Measurements from ENCODE around the gene IDI1. TPM values are rescaled to one million over a fixed set of nuclear protein-coding genes. Genes with fewer than 3 reads are reported as not detected.

Gene IDI1
- total and polyA plus RNA-seq, 2 of the 4 experiments (the other 2 are of a cell fraction): 27.3 to 27.4 TPM

- TF ChIP-seq FOS (IDR thresholded peaks at IDR 0.05; ENCODE audit: low read depth, low read length): no peak
These were observed 44.8 kb downstream of the IDI1 start (continued) for GRCh38 chr10:1003884-1004670.

- Histone ChIP-seq H3K18ac (ENCODE audit: low read depth, low read length) (no peak overlapping the region), H3K4me1 (ENCODE audit: control insufficient read depth, insufficient read depth, low read length) (no peaks in the 10 kb centered on the region), H3K9me1 (ENCODE audit: insufficient read depth, low read length) (0 out of 2 replicates have a peak, but pooled peaks cover 8% of the 10 kb centered on the region), H2BK15ac (ENCODE audit: low read depth, low read length) (no peak overlapping the region), H3K4ac (ENCODE audit: low read depth, low read length) (no peak overlapping the region), H4K5ac (ENCODE audit: low read depth, low read length) (no peak overlapping the region), H3K27me3 (ENCODE audit: control insufficient read depth, insufficient read depth, low read length) (no peaks in the 10 kb centered on the region), H3K79me1 (ENCODE audit: low read depth in 1 of 2, low read length in 2 of 2) (peaks cover 40 to 48% of the 10 kb centered on the region in 2 experiments), H3K4me2 (ENCODE audit: low read depth, low read length) (no peak overlapping the region), H2BK120ac (ENCODE audit: low read depth, low read length) (no peak overlapping the region), H4K20me1 (ENCODE audit: insufficient read depth, low read length) (peaks cover 29% of the 10 kb centered on the region), H2AK5ac (ENCODE audit: low read depth, low read length) (no peak overlapping the region), H2BK20ac (ENCODE audit: low read depth, low read length) (no peak overlapping the region), H3K14ac (replicated peaks; ENCODE audit: low read depth, low read length) (no peak overlapping the region), H2AFZ (replicated peaks; ENCODE audit: low read length, poor library complexity) (no peak overlapping the region), H2BK5ac (ENCODE audit: low read depth, low read length, poor library complexity, severe bottlenecking) (no peak overlapping the region), H3K4me3 (ENCODE audit: insufficient read depth, low read depth, low read length) (no peak overlapping the region), H4K91ac (ENCODE audit: insufficient read depth, low read depth, low read length) (no peak overlapping the region), H3K23ac (ENCODE audit: low read depth, low read length) (no peak overlapping the region), H3K27ac (ENCODE audit: insufficient read depth, low read length) (no peak overlapping the region), H4K8ac (ENCODE audit: low read depth in 2 of 2, low read length in 2 of 2) (no peak overlapping the region), H3K36me3 (ENCODE audit: control insufficient read depth, insufficient read depth, low read length) (peaks cover 72% of the 10 kb centered on the region), H3K9ac (ENCODE audit: low read depth, low read length) (no peak overlapping the region), H2AK9ac (replicated peaks; ENCODE audit: low read depth, low read length, poor library complexity) (no peak overlapping the region), H3K9me3 (ENCODE audit: control insufficient read depth, insufficient read depth, low read length) (0 out of 2 replicates have a peak, but pooled peaks cover 2% of the 10 kb centered on the region), H3K56ac (ENCODE audit: extremely low read depth, insufficient read depth, low read length) (no peak overlapping the region)
- WGBS, 2 experiments (ENCODE audit: extremely low coverage in 2 of 2, insufficient read length in 1 of 2): no CpG with 5 or more reads among the region's 5 CpGs
- ChIA-PET CTCF (no interaction called here), POLR2A (ENCODE audit: unreplicated experiment) (no interaction called here)
- BruUV-seq (replicated peaks): no TSS peak
- in situ Hi-C loops (cut with MboI; ENCODE audit: low sequenced_read_pairs): no loop called here
- no peak for DNase-seq
- intact Hi-C loops (cut with micrococcal nuclease): no loop called here
- dilution Hi-C loops (cut with HindIII; ENCODE audit: low sequenced_read_pairs, unreplicated experiment): no loop called here
- no peak for ATAC-seq (ENCODE audit: low read depth)
- TF ChIP-seq MXI1 (IDR thresholded peaks at IDR 0.05; ENCODE audit: borderline replicate concordance, low read depth, low read length): no peak
- no peak for TF ChIP-seq MAFK (IDR thresholded peaks at IDR 0.05; ENCODE audit: low read depth, low read length)
- no peak for TF ChIP-seq USF2 (IDR thresholded peaks at IDR 0.05; ENCODE audit: low read depth, low read length)
- TF ChIP-seq FOS (IDR thresholded peaks at IDR 0.05; ENCODE audit: low read depth, low read length): no peak
- no peak for TF ChIP-seq CHD1 (IDR thresholded peaks at IDR 0.05; ENCODE audit: low read depth, low read length)
- TF ChIP-seq ELK1 (IDR thresholded peaks at IDR 0.05; ENCODE audit: borderline replicate concordance, low read depth, low read length): no peak
- TF ChIP-seq MAZ (IDR thresholded peaks at IDR 0.05; ENCODE audit: borderline replicate concordance, low read depth, low read length): no peak
- TF ChIP-seq CEBPB (IDR thresholded peaks at IDR 0.05; ENCODE audit: low read depth, low read length): no peak
- TF ChIP-seq BHLHE40 (IDR thresholded peaks at IDR 0.05; ENCODE audit: low read depth, low read length): no peak
- no peak for TF ChIP-seq NFE2L2 (IDR thresholded peaks at IDR 0.05; ENCODE audit: low read depth, low read length)
- no peak for TF ChIP-seq RCOR1 (IDR thresholded peaks at IDR 0.05; ENCODE audit: insufficient replicate concordance, low read length)
These were observed 46.4 kb downstream of the IDI1 start for GRCh38 chr10:1002425-1003006.
